Heart left ventricle (tissue), 13 donors: ENCODE data around the gene ADNP.

ENCODE experiments used
- POLR2A ChIP-seq, 2 donors: fragments of 450-650 bp; IDR thresholded peaks; one replicate each; pipeline ENCODE4 v1.6.1; 2017; ENCODE audit warnings: antibody characterized with exemption in 2 of 2, mild to moderate bottlenecking in 2 of 2, moderate library complexity in 2 of 2
- TF ChIP-seq, protein P1 (sequence below), 12 donors: fragments of 200-600 bp; sonication (generic) in 4 of 12; IDR thresholded peaks; one replicate each; pipeline versions ENCODE4 v1.5.0 to v1.8.0; 2018 to 2022; ENCODE audit warnings: antibody characterized with exemption in 12 of 12, mild to moderate bottlenecking in 5 of 12
- donor health status: ischemic (EF 13 %, LVEDD 7.1; RV severe dilation, severe dysfunction).
- donor health status: DM: no; HTN: yes; CAD: no.
- donor health status: DM: no; HTN: no; CAD: no.
- donor health status: ischemic (EF 25% LVEDD 6.9; RV normal size, moderate dysfunction).
- donor health status: ischemic (EF 25% LVEDD 5.7; RV mildly dilated, moderate dysfunction).
- donor health status: ischemic (EF 35%, LVEDD 5.7; RV mildly dilated, moderate dysfunction).
- donor health status: nonischemic (EF 11% LVEDD 7.7; RV severe dilation, severe dysfunction).
- donor health status: DM: yes; HTN: yes; CAD: no.
- donor health status: PGD.
- donor health status: ischemic (EF 29% LVEDD 5.4; RV normal size, mild dysfunction).
- donor health status: nonischemic (EF 23%, LVEDD 6.1; RV moderate dilation, normal function).

DNA sequence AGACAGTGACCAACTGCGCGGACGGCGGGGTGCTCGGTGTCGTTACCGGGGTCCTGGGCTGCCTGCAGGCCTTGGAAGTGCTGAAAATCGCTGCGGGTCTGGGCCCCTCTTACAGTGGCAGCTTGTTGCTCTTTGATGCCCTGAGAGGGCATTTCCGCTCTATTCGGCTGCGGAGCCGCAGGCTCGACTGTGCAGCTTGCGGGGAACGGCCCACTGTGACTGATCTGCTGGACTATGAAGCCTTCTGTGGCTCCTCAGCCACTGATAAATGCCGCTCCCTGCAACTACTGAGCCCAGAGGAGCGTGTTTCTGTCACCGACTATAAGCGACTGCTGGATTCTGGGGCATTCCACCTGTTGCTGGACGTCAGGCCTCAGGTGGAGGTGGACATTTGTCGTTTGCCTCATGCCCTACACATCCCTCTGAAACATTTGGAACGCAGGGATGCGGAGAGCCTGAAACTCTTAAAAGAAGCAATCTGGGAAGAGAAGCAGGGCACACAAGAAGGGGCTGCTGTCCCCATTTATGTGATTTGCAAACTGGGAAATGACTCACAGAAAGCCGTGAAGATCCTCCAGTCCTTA is 28.4 kb upstream of the ADNP start:
- TF ChIP-seq, protein P1, sequence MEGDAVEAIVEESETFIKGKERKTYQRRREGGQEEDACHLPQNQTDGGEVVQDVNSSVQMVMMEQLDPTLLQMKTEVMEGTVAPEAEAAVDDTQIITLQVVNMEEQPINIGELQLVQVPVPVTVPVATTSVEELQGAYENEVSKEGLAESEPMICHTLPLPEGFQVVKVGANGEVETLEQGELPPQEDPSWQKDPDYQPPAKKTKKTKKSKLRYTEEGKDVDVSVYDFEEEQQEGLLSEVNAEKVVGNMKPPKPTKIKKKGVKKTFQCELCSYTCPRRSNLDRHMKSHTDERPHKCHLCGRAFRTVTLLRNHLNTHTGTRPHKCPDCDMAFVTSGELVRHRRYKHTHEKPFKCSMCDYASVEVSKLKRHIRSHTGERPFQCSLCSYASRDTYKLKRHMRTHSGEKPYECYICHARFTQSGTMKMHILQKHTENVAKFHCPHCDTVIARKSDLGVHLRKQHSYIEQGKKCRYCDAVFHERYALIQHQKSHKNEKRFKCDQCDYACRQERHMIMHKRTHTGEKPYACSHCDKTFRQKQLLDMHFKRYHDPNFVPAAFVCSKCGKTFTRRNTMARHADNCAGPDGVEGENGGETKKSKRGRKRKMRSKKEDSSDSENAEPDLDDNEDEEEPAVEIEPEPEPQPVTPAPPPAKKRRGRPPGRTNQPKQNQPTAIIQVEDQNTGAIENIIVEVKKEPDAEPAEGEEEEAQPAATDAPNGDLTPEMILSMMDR (IDR thresholded peaks at IDR 0.05) = no peak
- no peak for TF ChIP-seq POLR2A (IDR thresholded peaks at IDR 0.05)
